WTC11 (cell line): ENCODE measurements around the gene NMRAL1. TPM values are rescaled to one million over a fixed set of nuclear protein-coding genes. Genes with fewer than 3 reads are reported as not detected.

Experiments used
- ATAC-seq: fragments of 200-7000 bp; cut with Tn5 transposase; 2 replicates; pipeline ENCODE4 v1.10.0; 2021; ENCODE audit warnings: mild to moderate bottlenecking, moderate library complexity
- CTCF ChIA-PET: fragments of 300-600 bp; sonication (Branson Sonifier 250); formaldehyde crosslinking; loops from one replicate; lab custom pipeline; 2021; ENCODE audit warnings: antibody characterized with exemption; lab: Charles Lee
- POLR2A ChIA-PET: fragments of 350-600 bp; sonication (Branson Sonifier 250); formaldehyde crosslinking; loops from one replicate; lab custom pipeline; 2021; ENCODE audit warnings: antibody characterized with exemption; lab: Charles Lee
- DNase-seq: peaks from one replicate; pipeline ENCODE4 v3.0.0; 2021; ENCODE audit warnings: low spot score
- H3K27ac Mint-ChIP-seq: 2 replicates; pipeline ENCODE4 v1.8.0; 2021; ENCODE audit warnings: mixed read lengths
- H3K27me3 Mint-ChIP-seq: 2 replicates; pipeline ENCODE4 v1.8.0; 2021; ENCODE audit warnings: low read depth, mild to moderate bottlenecking, moderate library complexity, mixed read lengths
- H3K36me3 Mint-ChIP-seq: 2 replicates; pipeline ENCODE4 v1.8.0; 2021; ENCODE audit warnings: mixed read lengths
- H3K4me1 Mint-ChIP-seq: 2 replicates; pipeline ENCODE4 v1.8.0; 2022; ENCODE audit warnings: mixed read lengths
- H3K4me3 Mint-ChIP-seq: 2 replicates; pipeline ENCODE4 v1.8.0; 2021; ENCODE audit warnings: mild to moderate bottlenecking, moderate library complexity, mixed read lengths
- H3K9me3 Mint-ChIP-seq: 2 replicates; pipeline ENCODE4 v1.8.0; 2021; ENCODE audit warnings: mixed read lengths
- ESRRA ChIP-seq: sonication (generic); formaldehyde crosslinking; IDR thresholded peaks from 2 replicates; pipeline ENCODE4 v1.8.1; 2022; ENCODE audit warnings: mild to moderate bottlenecking, missing genetic modification reagents, borderline replicate concordance
- FOXK1 ChIP-seq: sonication (generic); formaldehyde crosslinking; IDR thresholded peaks from 2 replicates; pipeline ENCODE4 v1.8.0; 2022; ENCODE audit warnings: mild to moderate bottlenecking, moderate library complexity, missing genetic modification reagents
- GABPB1 ChIP-seq: sonication (generic); formaldehyde crosslinking; IDR thresholded peaks from 2 replicates; pipeline ENCODE4 v1.8.1; 2023; ENCODE audit warnings: mild to moderate bottlenecking, missing genetic modification reagents
- JUN ChIP-seq: sonication (generic); formaldehyde crosslinking; IDR thresholded peaks from 2 replicates; pipeline ENCODE4 v1.8.0; 2023; ENCODE audit warnings: mild to moderate bottlenecking, missing genetic modification reagents
- KAT7 ChIP-seq: sonication (generic); formaldehyde crosslinking; IDR thresholded peaks from 2 replicates; pipeline ENCODE4 v1.8.1; 2023; ENCODE audit warnings: missing genetic modification reagents, mild to moderate bottlenecking, borderline replicate concordance
- MYBL2 ChIP-seq: sonication (generic); formaldehyde crosslinking; IDR thresholded peaks from 2 replicates; pipeline ENCODE4 v1.8.1; 2023; ENCODE audit warnings: mild to moderate bottlenecking, moderate library complexity, missing genetic modification reagents
- NFYB ChIP-seq: sonication (generic); formaldehyde crosslinking; conservative IDR thresholded peaks from 2 replicates; pipeline ENCODE4 v1.8.0; 2022; ENCODE audit warnings: low read depth, missing genetic modification reagents
- NR3C1 ChIP-seq: sonication (generic); formaldehyde crosslinking; conservative IDR thresholded peaks from 2 replicates; pipeline ENCODE4 v1.8.1; 2023; ENCODE audit warnings: low read depth, mild to moderate bottlenecking, missing genetic modification reagents
- OVOL2 ChIP-seq: fragments of 250-450 bp; sonication (Bioruptor Pico); IDR thresholded peaks from 2 replicates; pipeline ENCODE4 v1.9.0; 2021; ENCODE audit warnings: mild to moderate bottlenecking, borderline replicate concordance
- SOX15 ChIP-seq: fragments of 250-450 bp; sonication (Bioruptor Pico); IDR thresholded peaks from 2 replicates; pipeline ENCODE4 v1.9.0; 2021; ENCODE audit warnings: mild to moderate bottlenecking
- ZNF121 ChIP-seq: sonication (generic); formaldehyde crosslinking; IDR thresholded peaks from 2 replicates; pipeline ENCODE4 v1.8.0; 2023; ENCODE audit warnings: missing genetic modification reagents
- ZNF317 ChIP-seq: sonication (generic); formaldehyde crosslinking; IDR thresholded peaks from 2 replicates; pipeline ENCODE4 v1.8.1; 2023; ENCODE audit warnings: low read depth, mild to moderate bottlenecking, moderate library complexity, missing genetic modification reagents, borderline replicate concordance
- ZNF396 ChIP-seq: fragments of 250-450 bp; sonication (Bioruptor Pico); IDR thresholded peaks from 2 replicates; pipeline ENCODE4 v1.8.0; 2021; ENCODE audit warnings: mild to moderate bottlenecking, moderate library complexity, borderline replicate concordance
- ZNF423 ChIP-seq: fragments of 250-450 bp; sonication (Bioruptor Pico); IDR thresholded peaks from 2 replicates; pipeline ENCODE4 v2.1.2; 2022; ENCODE audit warnings: mild to moderate bottlenecking, moderate library complexity
- total RNA-seq: library from RNA; stranded (reverse); gene quantifications from 3 replicates; pipeline ENCODE4 v1.2.3, GENCODE V29; 2021
- TF ChIP-seq, protein P1 (sequence below): fragments of 250-450 bp; sonication (Bioruptor Pico); IDR thresholded peaks from 2 replicates; pipeline ENCODE4 v1.9.0; 2021; ENCODE audit warnings: mild to moderate bottlenecking
- TF ChIP-seq, protein P2 (sequence below): sonication (generic); formaldehyde crosslinking; IDR thresholded peaks from 2 replicates; pipeline ENCODE4 v1.8.0; 2023; ENCODE audit warnings: missing genetic modification reagents, mild to moderate bottlenecking, borderline replicate concordance
- TF ChIP-seq, protein P3 (sequence below): sonication (generic); formaldehyde crosslinking; IDR thresholded peaks from 2 replicates; pipeline ENCODE4 v1.8.0; 2022; ENCODE audit warnings: mild to moderate bottlenecking, missing genetic modification reagents
- TF ChIP-seq, protein P4 (sequence below): sonication (generic); formaldehyde crosslinking; IDR thresholded peaks from 2 replicates; pipeline ENCODE4 v1.8.1; 2023; ENCODE audit warnings: mild to moderate bottlenecking, missing genetic modification reagents, moderate library complexity
- TF ChIP-seq, protein P5 (sequence below): sonication (generic); formaldehyde crosslinking; IDR thresholded peaks from 2 replicates; pipeline ENCODE4 v1.8.1; 2022; ENCODE audit warnings: low read depth, mild to moderate bottlenecking, moderate library complexity, missing genetic modification reagents, borderline replicate concordance
- TF ChIP-seq, protein P6 (sequence below): fragments of 250-450 bp; sonication (Bioruptor Pico); IDR thresholded peaks from 2 replicates; pipeline ENCODE4 v1.8.0; 2021; ENCODE audit warnings: mild to moderate bottlenecking

NMRAL1 gene
- total RNA-seq, 1 experiment from 2014 or later = 68.1 TPM

DNA sequence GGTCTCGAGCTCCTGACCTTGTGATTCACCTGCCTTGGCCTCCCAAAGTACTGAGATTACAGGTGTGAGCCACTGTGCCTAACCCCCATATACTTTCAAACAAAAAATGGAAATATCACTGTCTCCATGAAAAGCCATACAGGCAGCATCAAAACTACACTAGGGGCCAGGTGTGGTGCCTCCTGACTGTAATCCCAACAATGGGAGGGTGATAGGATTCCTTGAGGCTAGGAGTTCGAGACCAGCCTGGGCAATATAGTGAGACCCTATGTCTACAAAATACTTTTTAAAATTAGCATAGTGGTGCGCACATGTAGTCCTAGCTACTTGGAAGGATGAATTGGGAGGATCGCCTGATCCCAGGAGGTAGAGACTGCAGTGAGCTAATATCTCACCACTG lies 17.5 kb upstream of the NMRAL1 start:
- DNase-seq = no peak
- Mint-ChIP-seq H3K9me3 (no peaks in the 10 kb centered on the region), H3K4me1 (peaks cover 6% of the 10 kb centered on the region; the same call in 1 of the 2 replicates), H3K4me3 (no peak overlapping the region), H3K27me3 (no peaks in the 10 kb centered on the region), H3K27ac (no peak overlapping the region), H3K36me3 (no peaks in the 10 kb centered on the region)
- TF ChIP-seq NR3C1 (CRISPR knock-in tag) = no peak
- TF ChIP-seq ZNF121 (CRISPR knock-in tag) = peak; percentile 67; the same call in 1 of the 2 replicates
- ChIA-PET CTCF (interaction anchor here (0.6 to 1.5 kb wide), 3 partner anchors 14 to 191 kb away, joined by 3 to 4 read pairs (median 4); no protein-coding TSS in a partner anchor), POLR2A (interaction anchor here (1.3 kb wide), 1 partner anchor 38 kb away, joined by 3 read pairs; no protein-coding TSS in a partner anchor)
- ATAC-seq = no peak

DNA sequence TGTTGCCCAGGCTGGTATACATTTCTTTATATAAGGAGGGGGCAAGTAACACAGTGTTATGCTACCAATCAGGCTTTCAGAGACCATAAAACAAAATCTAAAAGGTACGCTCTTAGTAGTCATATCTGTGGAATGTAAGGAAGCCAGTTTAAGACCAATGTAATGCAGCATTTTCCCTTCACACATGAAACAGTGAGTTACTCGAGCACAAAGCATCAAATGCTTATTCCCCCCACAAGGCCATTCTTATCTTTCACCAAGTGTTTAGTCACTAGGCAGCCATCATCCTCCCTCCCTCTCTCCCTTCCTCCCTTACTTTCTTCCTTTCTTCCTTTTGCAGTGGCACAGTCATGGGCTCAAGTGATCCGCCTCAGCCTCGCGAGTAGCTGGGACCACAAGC lies 14.6 kb upstream of the NMRAL1 start:
- ATAC-seq (no peak), DNase-seq (no peak)
- POLR2A ChIA-PET = no interaction called here
- Mint-ChIP-seq H3K27me3 (no peaks in the 10 kb centered on the region), H3K27ac (no peak overlapping the region), H3K9me3 (no peaks in the 10 kb centered on the region), H3K4me3 (no peak overlapping the region), H3K4me1 (no peaks in the 10 kb centered on the region), H3K36me3 (no peaks in the 10 kb centered on the region)
- no peak for TF ChIP-seq KAT7
- TF ChIP-seq, protein P1, sequence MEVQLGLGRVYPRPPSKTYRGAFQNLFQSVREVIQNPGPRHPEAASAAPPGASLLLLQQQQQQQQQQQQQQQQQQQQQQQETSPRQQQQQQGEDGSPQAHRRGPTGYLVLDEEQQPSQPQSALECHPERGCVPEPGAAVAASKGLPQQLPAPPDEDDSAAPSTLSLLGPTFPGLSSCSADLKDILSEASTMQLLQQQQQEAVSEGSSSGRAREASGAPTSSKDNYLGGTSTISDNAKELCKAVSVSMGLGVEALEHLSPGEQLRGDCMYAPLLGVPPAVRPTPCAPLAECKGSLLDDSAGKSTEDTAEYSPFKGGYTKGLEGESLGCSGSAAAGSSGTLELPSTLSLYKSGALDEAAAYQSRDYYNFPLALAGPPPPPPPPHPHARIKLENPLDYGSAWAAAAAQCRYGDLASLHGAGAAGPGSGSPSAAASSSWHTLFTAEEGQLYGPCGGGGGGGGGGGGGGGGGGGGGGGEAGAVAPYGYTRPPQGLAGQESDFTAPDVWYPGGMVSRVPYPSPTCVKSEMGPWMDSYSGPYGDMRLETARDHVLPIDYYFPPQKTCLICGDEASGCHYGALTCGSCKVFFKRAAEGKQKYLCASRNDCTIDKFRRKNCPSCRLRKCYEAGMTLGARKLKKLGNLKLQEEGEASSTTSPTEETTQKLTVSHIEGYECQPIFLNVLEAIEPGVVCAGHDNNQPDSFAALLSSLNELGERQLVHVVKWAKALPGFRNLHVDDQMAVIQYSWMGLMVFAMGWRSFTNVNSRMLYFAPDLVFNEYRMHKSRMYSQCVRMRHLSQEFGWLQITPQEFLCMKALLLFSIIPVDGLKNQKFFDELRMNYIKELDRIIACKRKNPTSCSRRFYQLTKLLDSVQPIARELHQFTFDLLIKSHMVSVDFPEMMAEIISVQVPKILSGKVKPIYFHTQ (CRISPR knock-in tag) = no peak
- no peak for TF ChIP-seq ZNF423
- no peak for TF ChIP-seq ZNF396 (CRISPR knock-in tag)
- TF ChIP-seq JUN (CRISPR knock-in tag) = no peak
- TF ChIP-seq OVOL2 (CRISPR knock-in tag) = no peak
- TF ChIP-seq, protein P2, sequence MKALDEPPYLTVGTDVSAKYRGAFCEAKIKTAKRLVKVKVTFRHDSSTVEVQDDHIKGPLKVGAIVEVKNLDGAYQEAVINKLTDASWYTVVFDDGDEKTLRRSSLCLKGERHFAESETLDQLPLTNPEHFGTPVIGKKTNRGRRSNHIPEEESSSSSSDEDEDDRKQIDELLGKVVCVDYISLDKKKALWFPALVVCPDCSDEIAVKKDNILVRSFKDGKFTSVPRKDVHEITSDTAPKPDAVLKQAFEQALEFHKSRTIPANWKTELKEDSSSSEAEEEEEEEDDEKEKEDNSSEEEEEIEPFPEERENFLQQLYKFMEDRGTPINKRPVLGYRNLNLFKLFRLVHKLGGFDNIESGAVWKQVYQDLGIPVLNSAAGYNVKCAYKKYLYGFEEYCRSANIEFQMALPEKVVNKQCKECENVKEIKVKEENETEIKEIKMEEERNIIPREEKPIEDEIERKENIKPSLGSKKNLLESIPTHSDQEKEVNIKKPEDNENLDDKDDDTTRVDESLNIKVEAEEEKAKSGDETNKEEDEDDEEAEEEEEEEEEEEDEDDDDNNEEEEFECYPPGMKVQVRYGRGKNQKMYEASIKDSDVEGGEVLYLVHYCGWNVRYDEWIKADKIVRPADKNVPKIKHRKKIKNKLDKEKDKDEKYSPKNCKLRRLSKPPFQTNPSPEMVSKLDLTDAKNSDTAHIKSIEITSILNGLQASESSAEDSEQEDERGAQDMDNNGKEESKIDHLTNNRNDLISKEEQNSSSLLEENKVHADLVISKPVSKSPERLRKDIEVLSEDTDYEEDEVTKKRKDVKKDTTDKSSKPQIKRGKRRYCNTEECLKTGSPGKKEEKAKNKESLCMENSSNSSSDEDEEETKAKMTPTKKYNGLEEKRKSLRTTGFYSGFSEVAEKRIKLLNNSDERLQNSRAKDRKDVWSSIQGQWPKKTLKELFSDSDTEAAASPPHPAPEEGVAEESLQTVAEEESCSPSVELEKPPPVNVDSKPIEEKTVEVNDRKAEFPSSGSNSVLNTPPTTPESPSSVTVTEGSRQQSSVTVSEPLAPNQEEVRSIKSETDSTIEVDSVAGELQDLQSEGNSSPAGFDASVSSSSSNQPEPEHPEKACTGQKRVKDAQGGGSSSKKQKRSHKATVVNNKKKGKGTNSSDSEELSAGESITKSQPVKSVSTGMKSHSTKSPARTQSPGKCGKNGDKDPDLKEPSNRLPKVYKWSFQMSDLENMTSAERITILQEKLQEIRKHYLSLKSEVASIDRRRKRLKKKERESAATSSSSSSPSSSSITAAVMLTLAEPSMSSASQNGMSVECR = no peak
- TF ChIP-seq NFYB = no peak
- TF ChIP-seq MYBL2 = no peak
- TF ChIP-seq FOXK1 (CRISPR knock-in tag) = no peak
- no peak for TF ChIP-seq GABPB1 (CRISPR knock-in tag)
- TF ChIP-seq, protein P3, sequence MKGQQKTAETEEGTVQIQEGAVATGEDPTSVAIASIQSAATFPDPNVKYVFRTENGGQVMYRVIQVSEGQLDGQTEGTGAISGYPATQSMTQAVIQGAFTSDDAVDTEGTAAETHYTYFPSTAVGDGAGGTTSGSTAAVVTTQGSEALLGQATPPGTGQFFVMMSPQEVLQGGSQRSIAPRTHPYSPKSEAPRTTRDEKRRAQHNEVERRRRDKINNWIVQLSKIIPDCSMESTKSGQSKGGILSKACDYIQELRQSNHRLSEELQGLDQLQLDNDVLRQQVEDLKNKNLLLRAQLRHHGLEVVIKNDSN = no peak
- TF ChIP-seq, protein P4, sequence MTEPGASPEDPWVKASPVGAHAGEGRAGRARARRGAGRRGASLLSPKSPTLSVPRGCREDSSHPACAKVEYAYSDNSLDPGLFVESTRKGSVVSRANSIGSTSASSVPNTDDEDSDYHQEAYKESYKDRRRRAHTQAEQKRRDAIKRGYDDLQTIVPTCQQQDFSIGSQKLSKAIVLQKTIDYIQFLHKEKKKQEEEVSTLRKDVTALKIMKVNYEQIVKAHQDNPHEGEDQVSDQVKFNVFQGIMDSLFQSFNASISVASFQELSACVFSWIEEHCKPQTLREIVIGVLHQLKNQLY (CRISPR knock-in tag) = no peak
- TF ChIP-seq ESRRA (CRISPR knock-in tag) = no peak
- no peak for TF ChIP-seq ZNF317 (CRISPR knock-in tag)
- TF ChIP-seq, protein P5, sequence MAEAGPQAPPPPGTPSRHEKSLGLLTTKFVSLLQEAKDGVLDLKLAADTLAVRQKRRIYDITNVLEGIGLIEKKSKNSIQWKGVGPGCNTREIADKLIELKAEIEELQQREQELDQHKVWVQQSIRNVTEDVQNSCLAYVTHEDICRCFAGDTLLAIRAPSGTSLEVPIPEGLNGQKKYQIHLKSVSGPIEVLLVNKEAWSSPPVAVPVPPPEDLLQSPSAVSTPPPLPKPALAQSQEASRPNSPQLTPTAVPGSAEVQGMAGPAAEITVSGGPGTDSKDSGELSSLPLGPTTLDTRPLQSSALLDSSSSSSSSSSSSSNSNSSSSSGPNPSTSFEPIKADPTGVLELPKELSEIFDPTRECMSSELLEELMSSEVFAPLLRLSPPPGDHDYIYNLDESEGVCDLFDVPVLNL = no peak
- TF ChIP-seq, protein P6, sequence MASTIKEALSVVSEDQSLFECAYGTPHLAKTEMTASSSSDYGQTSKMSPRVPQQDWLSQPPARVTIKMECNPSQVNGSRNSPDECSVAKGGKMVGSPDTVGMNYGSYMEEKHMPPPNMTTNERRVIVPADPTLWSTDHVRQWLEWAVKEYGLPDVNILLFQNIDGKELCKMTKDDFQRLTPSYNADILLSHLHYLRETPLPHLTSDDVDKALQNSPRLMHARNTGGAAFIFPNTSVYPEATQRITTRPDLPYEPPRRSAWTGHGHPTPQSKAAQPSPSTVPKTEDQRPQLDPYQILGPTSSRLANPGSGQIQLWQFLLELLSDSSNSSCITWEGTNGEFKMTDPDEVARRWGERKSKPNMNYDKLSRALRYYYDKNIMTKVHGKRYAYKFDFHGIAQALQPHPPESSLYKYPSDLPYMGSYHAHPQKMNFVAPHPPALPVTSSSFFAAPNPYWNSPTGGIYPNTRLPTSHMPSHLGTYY (CRISPR knock-in tag) = no peak
- no peak for TF ChIP-seq SOX15
- CTCF ChIA-PET = no interaction called here
